CD4-positive, alpha-beta T cell (primary cell): ENCODE data around the gene WDR11. TPM values are rescaled to one million over a fixed set of nuclear protein-coding genes. Genes with fewer than 3 reads are reported as not detected.
A peak's percentile ranks its signal among the peaks of the same experiment; 100 is the strongest.

Experiments
- ATAC-seq: fragments of 200-7000 bp; cut with Tn5 transposase; one replicate; pipeline ENCODE4 v1.10.0; 2022; ENCODE audit warnings: mild to moderate bottlenecking; ENCODE audit not compliant: poor library complexity
- CTCF ChIA-PET: fragments of 350-600 bp; sonication (Branson Sonifier 250); formaldehyde crosslinking; loops from one replicate; lab custom pipeline; 2021; ENCODE audit warnings: antibody characterized with exemption, inconsistent platforms; lab: Charles Lee
- POLR2A ChIA-PET: fragments of 350-600 bp; sonication (Branson Sonifier 250); formaldehyde crosslinking; loops from one replicate; lab custom pipeline; 2021; ENCODE audit warnings: antibody characterized with exemption, inconsistent platforms; lab: Charles Lee
- DNase-seq, 14 experiments: peaks; one replicate each; pipeline ENCODE4 v3.0.0-alpha.2; 2013 to 2020; ENCODE audit warnings: mixed read lengths in 2 of 14
- H3K27ac ChIP-seq, 2 donors: one replicate each; pipeline versions ENCODE4 v1.5.1 to v1.7.0; 2013; ENCODE audit warnings: low read length in 2 of 2, low read depth in 1 of 2, mild to moderate bottlenecking in 1 of 2
- H3K27me3 ChIP-seq, 2 experiments: 1 replicate in 1 of 2; 2 replicates in 1 of 2; pipeline versions ENCODE4 v1.6.1 to v1.7.0; 2013; ENCODE audit warnings: low read length in 2 of 2, control low read depth in 1 of 2, mild to moderate bottlenecking in 1 of 2, moderate library complexity in 1 of 2; ENCODE audit not compliant: insufficient read depth in 2 of 2, control insufficient read depth in 1 of 2
- H3K36me3 ChIP-seq: one replicate; pipeline ENCODE4 v1.6.1; 2013; ENCODE audit warnings: low read length, control low read depth; ENCODE audit not compliant: insufficient read depth
- H3K4me1 ChIP-seq: one replicate; pipeline ENCODE4 v1.6.1; 2013; ENCODE audit warnings: low read length, control low read depth; ENCODE audit not compliant: insufficient read depth
- H3K4me3 ChIP-seq: one replicate; pipeline ENCODE4 v1.5.1; 2013; ENCODE audit warnings: mild to moderate bottlenecking, low read length, moderate library complexity
- H3K9me3 ChIP-seq, 2 experiments: 1 replicate in 1 of 2; 2 replicates in 1 of 2; pipeline versions ENCODE4 v1.6.1 to v1.7.0; 2013; ENCODE audit warnings: low read length in 2 of 2, mild to moderate bottlenecking in 2 of 2, control low read depth in 1 of 2, moderate library complexity in 1 of 2; ENCODE audit not compliant: control insufficient read depth in 1 of 2, insufficient read depth in 1 of 2
- H3K27ac Mint-ChIP-seq: one replicate; pipeline ENCODE4 v1.8.0; 2020; ENCODE audit warnings: mixed read lengths
- H3K27me3 Mint-ChIP-seq: one replicate; pipeline ENCODE4 v1.8.0; 2021; ENCODE audit warnings: mixed read lengths
- H3K36me3 Mint-ChIP-seq: one replicate; pipeline ENCODE4 v1.8.0; 2021; ENCODE audit warnings: low read depth, mixed read lengths
- H3K4me1 Mint-ChIP-seq: one replicate; pipeline ENCODE4 v1.8.0; 2021; ENCODE audit warnings: low read depth, mixed read lengths
- H3K4me3 Mint-ChIP-seq: one replicate; pipeline ENCODE4 v1.8.0; 2020; ENCODE audit warnings: mild to moderate bottlenecking, mixed read lengths
- H3K9me3 Mint-ChIP-seq: one replicate; pipeline ENCODE4 v1.8.0; 2020; ENCODE audit warnings: mixed read lengths
- intact Hi-C, 2 experiments: fragments of 100-400 bp; cut with DNase I in 1 of 2; cut with micrococcal nuclease in 1 of 2; formaldehyde crosslinking; loops; one replicate each; pipeline versions ENCODE4 v1.15.1 to v1.9.0; 2023 to 2025; cut with DNase I, micrococcal nuclease
- total RNA-seq, 174 experiments: library from RNA in 2 of 174; stranded (reverse) in 2 of 174; gene quantifications; one replicate each; pipeline ENCODE4 v1.2.3 and lab custom pipeline; 2021 to 2026
- TF ChIP-seq, protein P1 (sequence below): fragments of 200-600 bp; IDR thresholded peaks from one replicate; pipeline ENCODE4 v1.8.0; 2022; ENCODE audit warnings: antibody characterized with exemption, mild to moderate bottlenecking

The WDR11 gene
- total RNA-seq, 2 experiments from 2014 or later = 16.9 to 17.9 TPM

GRCh38 chr10:120819366-120819765 lies 31.8 kb upstream of the WDR11 start:
- no peak overlapping the region for H3K27ac ChIP-seq
- peaks cover 4 to 6% of the 10 kb centered on the region in 2 experiments for H3K27me3 ChIP-seq
- H3K4me3 Mint-ChIP-seq = no peak overlapping the region
- ATAC-seq (no peak), DNase-seq (no peak)
- H3K36me3 Mint-ChIP-seq = no peaks in the 10 kb centered on the region
- POLR2A ChIA-PET = no interaction called here
- H3K27ac Mint-ChIP-seq = no peak overlapping the region
- no peak overlapping the region for H3K4me3 ChIP-seq
- CTCF ChIA-PET = no interaction called here
- peaks cover 44% of the 10 kb centered on the region for H3K27me3 Mint-ChIP-seq
- no peaks in the 10 kb centered on the region for H3K9me3 ChIP-seq
- H3K4me1 ChIP-seq = no peaks in the 10 kb centered on the region
- TF ChIP-seq, protein P1, sequence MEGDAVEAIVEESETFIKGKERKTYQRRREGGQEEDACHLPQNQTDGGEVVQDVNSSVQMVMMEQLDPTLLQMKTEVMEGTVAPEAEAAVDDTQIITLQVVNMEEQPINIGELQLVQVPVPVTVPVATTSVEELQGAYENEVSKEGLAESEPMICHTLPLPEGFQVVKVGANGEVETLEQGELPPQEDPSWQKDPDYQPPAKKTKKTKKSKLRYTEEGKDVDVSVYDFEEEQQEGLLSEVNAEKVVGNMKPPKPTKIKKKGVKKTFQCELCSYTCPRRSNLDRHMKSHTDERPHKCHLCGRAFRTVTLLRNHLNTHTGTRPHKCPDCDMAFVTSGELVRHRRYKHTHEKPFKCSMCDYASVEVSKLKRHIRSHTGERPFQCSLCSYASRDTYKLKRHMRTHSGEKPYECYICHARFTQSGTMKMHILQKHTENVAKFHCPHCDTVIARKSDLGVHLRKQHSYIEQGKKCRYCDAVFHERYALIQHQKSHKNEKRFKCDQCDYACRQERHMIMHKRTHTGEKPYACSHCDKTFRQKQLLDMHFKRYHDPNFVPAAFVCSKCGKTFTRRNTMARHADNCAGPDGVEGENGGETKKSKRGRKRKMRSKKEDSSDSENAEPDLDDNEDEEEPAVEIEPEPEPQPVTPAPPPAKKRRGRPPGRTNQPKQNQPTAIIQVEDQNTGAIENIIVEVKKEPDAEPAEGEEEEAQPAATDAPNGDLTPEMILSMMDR = no peak
- H3K4me1 Mint-ChIP-seq = no peaks in the 10 kb centered on the region
- no peaks in the 10 kb centered on the region for H3K36me3 ChIP-seq
- no peaks in the 10 kb centered on the region for H3K9me3 Mint-ChIP-seq
- intact Hi-C loops = no loop called here

GRCh38 chr10:120823266-120823665 lies 27.9 kb upstream of the WDR11 start:
- Mint-ChIP-seq H3K27ac (no peak overlapping the region), H3K4me1 (no peaks in the 10 kb centered on the region), H3K9me3 (no peaks in the 10 kb centered on the region), H3K27me3 (peaks cover 27% of the 10 kb centered on the region), H3K4me3 (no peak overlapping the region), H3K36me3 (no peaks in the 10 kb centered on the region)
- no peak for ATAC-seq
- Histone ChIP-seq H3K36me3 (no peaks in the 10 kb centered on the region), H3K27me3 (peaks cover 0 to 4% of the 10 kb centered on the region in 2 experiments), H3K4me1 (no peaks in the 10 kb centered on the region), H3K27ac (no peak overlapping the region), H3K9me3 (no peaks in the 10 kb centered on the region), H3K4me3 (no peak overlapping the region)
- POLR2A ChIA-PET = no interaction called here
- TF ChIP-seq, protein P1 = no peak
- intact Hi-C loops = no loop called here
- DNase-seq = no peak
- CTCF ChIA-PET = no interaction called here

DNA sequence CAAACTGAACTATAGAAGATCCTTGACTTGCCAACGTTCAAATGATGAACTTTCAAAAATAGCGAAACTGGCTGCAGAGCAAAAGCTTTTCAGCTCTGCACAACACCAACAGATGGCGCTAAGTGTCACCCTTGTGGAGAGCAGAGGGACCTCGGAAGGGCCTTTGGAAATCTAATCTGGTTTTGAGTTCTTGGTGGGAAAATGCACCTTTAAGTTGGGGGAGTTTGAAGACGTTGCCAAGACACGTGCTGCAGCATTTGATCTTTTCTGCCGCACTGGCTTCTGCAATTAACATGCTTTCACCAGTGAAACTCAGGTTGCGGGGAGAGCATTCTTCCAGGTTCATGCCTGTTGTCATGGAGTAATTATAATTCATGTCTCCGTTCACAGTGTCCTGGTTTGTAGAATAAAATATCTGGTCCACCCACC lies 26.3 kb upstream of the WDR11 start:
- no peaks in the 10 kb centered on the region for H3K4me1 Mint-ChIP-seq
- intact Hi-C loops = no loop called here

More for the DNA sequence above, 26.3 kb upstream of the WDR11 start:
- Mint-ChIP-seq H3K27ac (no peak overlapping the region), H3K4me3 (no peak overlapping the region), H3K9me3 (no peaks in the 10 kb centered on the region), H3K36me3 (no peaks in the 10 kb centered on the region), H3K27me3 (peaks cover 13% of the 10 kb centered on the region)
- no peak overlapping the region for H3K4me3 ChIP-seq
- no peaks in the 10 kb centered on the region for H3K27me3 ChIP-seq
- no peaks in the 10 kb centered on the region for H3K36me3 ChIP-seq
- DNase-seq (peak in 2 of 14 experiments; percentile 17 to 19), ATAC-seq (no peak)
- H3K4me1 ChIP-seq = no peaks in the 10 kb centered on the region
- ChIA-PET CTCF (no interaction called here), POLR2A (no interaction called here)
- no peak overlapping the region for H3K27ac ChIP-seq
- no peaks in the 10 kb centered on the region for H3K9me3 ChIP-seq
- TF ChIP-seq, protein P1 = no peak
